AG04450 (cell line): ENCODE results near the gene ZFYVE21. TPM values are rescaled to one million over a fixed set of nuclear protein-coding genes. Genes with fewer than 3 reads are reported as not detected.
"Not testable (repeated sequence)": the region's sequence is repeated elsewhere in the genome, so short reads cannot be mapped to it uniquely, and the experiment has no call there.

Source experiments
- CTCF ChIA-PET: fragments of 300-600, 350-600 bp; formaldehyde crosslinking; extraction: SDS; loops from one replicate; lab custom pipeline; 2022; ENCODE audit warnings: antibody characterized with exemption, inconsistent platforms; lab: Charles Lee
- POLR2A ChIA-PET: fragments of 350-600 bp; formaldehyde crosslinking; extraction: SDS; loops from one replicate; lab custom pipeline; 2021; ENCODE audit warnings: antibody characterized with exemption, inconsistent platforms; lab: Yijun Ruan, JAX
- DNase-seq: peaks from one replicate; pipeline ENCODE4 v3.0.0-alpha.2; 2011; ENCODE audit warnings: low read depth, low spot score
- H3K27ac ChIP-seq: one replicate; pipeline ENCODE4 v1.5.1; 2012; ENCODE audit warnings: low read depth, low read length, control low read depth
- H3K27me3 ChIP-seq: one replicate; pipeline ENCODE4 v1.6.0; 2012; ENCODE audit warnings: low read length; ENCODE audit not compliant: control insufficient read depth, insufficient read depth
- H3K4me3 ChIP-seq: 2 replicates; pipeline ENCODE4 v1.5.1; 2011; ENCODE audit warnings: mild to moderate bottlenecking, low read depth, low read length, control low read depth
- H3K9me3 ChIP-seq: 2 replicates; pipeline ENCODE4 v1.5.1; 2012; ENCODE audit warnings: low read length; ENCODE audit not compliant: control insufficient read depth, insufficient read depth
- CTCF ChIP-seq: IDR thresholded peaks from 2 replicates; pipeline ENCODE4 v1.5.1; 2011; ENCODE audit warnings: low read depth, low read length, control low read depth, inconsistent platforms
- polyA plus RNA-seq: library from polyadenylated mRNA; depleted of rRNA; stranded (reverse); fragments of >200 nt; gene quantifications from 2 replicates; pipeline ENCODE4 v1.2.3, GENCODE V29; 2011

The ZFYVE21 gene
- polyA plus RNA-seq, 1 experiment = 77.5 TPM

- Histone ChIP-seq H3K27me3 (no peaks in the 10 kb centered on the region), H3K9me3 (no peaks in the 10 kb centered on the region), H3K27ac (no peak overlapping the region), H3K4me3 (no peak overlapping the region)
- ChIA-PET CTCF (interaction anchor here (0.7 kb wide), 1 partner anchor 43 kb away, joined by 3 read pairs; no protein-coding TSS in a partner anchor), POLR2A (interaction anchor here (0.7 kb wide), 1 partner anchor 37 kb away, joined by 6 read pairs; no protein-coding TSS in a partner anchor)
- no peak for TF ChIP-seq CTCF
- no peak for DNase-seq
Observed at GRCh38 chr14:103770902-103771301, 55.3 kb downstream of the ZFYVE21 start.

GRCh38 chr14:103772078-103772712, 56.6 kb downstream of the ZFYVE21 start:
- ChIA-PET POLR2A (no interaction called here), CTCF (no interaction called here)
- no peak for TF ChIP-seq CTCF
- H3K4me3 ChIP-seq = no peak overlapping the region
- H3K27me3 ChIP-seq = no peaks in the 10 kb centered on the region
- H3K9me3 ChIP-seq = no peaks in the 10 kb centered on the region
- no peak overlapping the region for H3K27ac ChIP-seq
- DNase-seq = no peak

GRCh38 chr14:103773521-103773920, 57.9 kb downstream of the ZFYVE21 start:
- no peak overlapping the region for H3K27ac ChIP-seq
- ChIA-PET CTCF (no interaction called here), POLR2A (no interaction called here)
- H3K27me3 ChIP-seq = no peaks in the 10 kb centered on the region
- TF ChIP-seq CTCF = no peak
- H3K4me3 ChIP-seq = no peak overlapping the region
- no peaks in the 10 kb centered on the region for H3K9me3 ChIP-seq
- DNase-seq = no peak

- POLR2A ChIA-PET = interaction anchor here (0.6 kb wide), 1 partner anchor 111 kb away, joined by 8 read pairs; no protein-coding TSS in a partner anchor
- Histone ChIP-seq H3K9me3 (no peaks in the 10 kb centered on the region), H3K27ac (no peak overlapping the region), H3K4me3 (no peak overlapping the region), H3K27me3 (no peaks in the 10 kb centered on the region)
- CTCF ChIA-PET = interaction anchor here (0.6 to 1.3 kb wide), 2 partner anchors 33 to 146 kb away, joined by 4 to 17 read pairs; no protein-coding TSS in a partner anchor
- no peak for DNase-seq
- TF ChIP-seq CTCF = no peak
Observed at GRCh38 chr14:103775506-103775905, 59.9 kb downstream of the ZFYVE21 start.

- POLR2A ChIA-PET, H3K27ac ChIP-seq, H3K4me3 ChIP-seq, DNase-seq, H3K9me3 ChIP-seq, CTCF ChIA-PET, H3K27me3 ChIP-seq: not testable (repeated sequence)
Observed at GRCh38 chr14:103776319-103776718, 60.7 kb downstream of the ZFYVE21 start.
